Naive B cell (primary cell): Measurements from ENCODE around the gene WHAMM. TPM values are rescaled to one million over a fixed set of nuclear protein-coding genes. Genes with fewer than 3 reads are reported as not detected.
"Not testable (repeated sequence)": the region's sequence is repeated elsewhere in the genome, so short reads cannot be mapped to it uniquely, and the experiment has no call there.

ENCODE experiments used
- ATAC-seq, 2 donors: fragments of 150-1000 bp; cut with Tn5 transposase; 2 replicates each; pipeline ENCODE4 v1.10.0; 2021; ENCODE audit warnings: low read depth in 2 of 2, mild to moderate bottlenecking in 2 of 2, moderate library complexity in 2 of 2
- DNase-seq: peaks from one replicate; pipeline ENCODE4 v3.0.0; 2022
- H3K27ac Mint-ChIP-seq, 6 donors: one replicate each; pipeline ENCODE4 v1.8.0; 2020 to 2022; ENCODE audit warnings: mild to moderate bottlenecking in 6 of 6, mixed read lengths in 6 of 6, moderate library complexity in 5 of 6, inconsistent platforms in 2 of 6
- H3K27me3 Mint-ChIP-seq, 3 donors: one replicate each; pipeline ENCODE4 v1.8.0; 2021 to 2022; ENCODE audit warnings: mixed read lengths in 3 of 3, mild to moderate bottlenecking in 1 of 3
- H3K36me3 Mint-ChIP-seq, 2 donors: one replicate each; pipeline ENCODE4 v1.8.0; 2020 to 2022; ENCODE audit warnings: mixed read lengths in 2 of 2, inconsistent platforms in 1 of 2, mild to moderate bottlenecking in 1 of 2
- H3K4me1 Mint-ChIP-seq, 3 donors: one replicate each; pipeline ENCODE4 v1.8.0; 2020 to 2022; ENCODE audit warnings: mixed read lengths in 3 of 3, inconsistent platforms in 1 of 3, mild to moderate bottlenecking in 1 of 3, moderate library complexity in 1 of 3
- H3K4me3 Mint-ChIP-seq, 8 donors: one replicate each; pipeline ENCODE4 v1.8.0; 2020 to 2022; ENCODE audit warnings: mild to moderate bottlenecking in 8 of 8, mixed read lengths in 8 of 8, moderate library complexity in 8 of 8, inconsistent platforms in 2 of 8
- H3K9me3 Mint-ChIP-seq, 7 donors: one replicate each; pipeline ENCODE4 v1.8.0; 2020 to 2022; ENCODE audit warnings: mixed read lengths in 7 of 7, mild to moderate bottlenecking in 5 of 7, inconsistent platforms in 2 of 7, moderate library complexity in 1 of 7
- polyA plus RNA-seq, 6 donors: library from polyadenylated mRNA; unstranded; fragments of 300-500 nt; fragmentation: Illumina TruSeq; gene quantifications; one replicate each; pipeline ENCODE4 v1.2.3, GENCODE V29; 2021; ENCODE audit warnings: low read depth in 6 of 6

Gene WHAMM
- polyA plus RNA-seq, 6 donors from 2014 or later, result 2.2 to 7.3 (median 5.1) TPM

- Mint-ChIP-seq H3K36me3 (peaks cover 0 to 3% of the 10 kb centered on the region in 2 donors), H3K4me3 (peak overlapping the region in 7 of 8 donors; percentile 1 to 85 (median 36)), H3K27ac (peak overlapping the region in 5 of 6 donors; percentile 43 to 95 (median 74)), H3K27me3 (no peaks in the 10 kb centered on the region), H3K4me1 (peaks cover 44 to 56% (median 54%) of the 10 kb centered on the region in 3 donors), H3K9me3 (peaks cover 0 to 3% (median 0%) of the 10 kb centered on the region in 7 donors)
- ATAC-seq, result no peak
- DNase-seq, result no peak
Measured at GRCh38 chr15:82807920-82808633, 1.4 kb upstream of the WHAMM start.

GRCh38 chr15:82808634-82809041 is 790 bp upstream of the WHAMM start:
- H3K27me3 Mint-ChIP-seq, result no peaks in the 10 kb centered on the region
- peak overlapping the region; percentile 43 to 97 (median 84) for H3K27ac Mint-ChIP-seq
- H3K36me3 Mint-ChIP-seq, result peaks cover 0 to 3% of the 10 kb centered on the region in 2 donors
- no peak for DNase-seq
- H3K4me3 Mint-ChIP-seq, result peak overlapping the region; percentile 1 to 96 (median 85)
- peaks cover 40 to 57% (median 54%) of the 10 kb centered on the region in 3 donors for H3K4me1 Mint-ChIP-seq
- ATAC-seq, result no peak
- H3K9me3 Mint-ChIP-seq, result peaks cover 0 to 3% (median 0%) of the 10 kb centered on the region in 7 donors

GRCh38 chr15:82810061-82810889 is 847 bp downstream of the WHAMM start:
- Mint-ChIP-seq H3K4me1 (peaks cover 38 to 56% (median 54%) of the 10 kb centered on the region in 3 donors), H3K27ac (peak overlapping the region; percentile 95 to 100 (median 98)), H3K27me3 (no peaks in the 10 kb centered on the region), H3K4me3 (peak overlapping the region; percentile 85 to 97 (median 94)), H3K36me3 (peaks cover 0 to 3% of the 10 kb centered on the region in 2 donors), H3K9me3 (peaks cover 0 to 3% (median 0%) of the 10 kb centered on the region in 7 donors)
- ATAC-seq, result peak; percentile 16 to 19
- peak; percentile 29 for DNase-seq

- H3K27me3 Mint-ChIP-seq, result no peaks in the 10 kb centered on the region
Measured at GRCh38 chr15:82810890-82811426, 1.5 kb downstream of the WHAMM start.

GRCh38 chr15:82812994-82813393 is 3.6 kb downstream of the WHAMM start:
- Mint-ChIP-seq H3K27ac (peak overlapping the region in 3 of 6 donors; percentile 92 to 95 (median 92)), H3K27me3 (no peaks in the 10 kb centered on the region), H3K4me1 (peaks cover 31 to 45% (median 43%) of the 10 kb centered on the region in 3 donors), H3K9me3 (peaks cover 0 to 3% (median 0%) of the 10 kb centered on the region in 7 donors), H3K36me3 (peaks cover 9 to 11% of the 10 kb centered on the region in 2 donors), H3K4me3 (peak overlapping the region in 5 of 8 donors; percentile 25 to 85 (median 69))
- ATAC-seq, result no peak
- no peak for DNase-seq

More at GRCh38 chr15:82810890-82811426, 1.5 kb downstream of the WHAMM start:
- Mint-ChIP-seq H3K9me3 (peaks cover 0 to 3% (median 0%) of the 10 kb centered on the region in 7 donors), H3K4me3 (peak overlapping the region; percentile 85 to 97 (median 94)), H3K36me3 (peaks cover 0 to 3% of the 10 kb centered on the region in 2 donors), H3K27ac (peak overlapping the region; percentile 95 to 100 (median 98)), H3K4me1 (peaks cover 36 to 51% (median 51%) of the 10 kb centered on the region in 3 donors)
- ATAC-seq, result peak in 1 of 2 donors; percentile 6
- peak; percentile 52 for DNase-seq

GRCh38 chr15:82820128-82820527 is 10.7 kb downstream of the WHAMM start:
- H3K9me3 Mint-ChIP-seq, result peaks cover 0 to 3% (median 0%) of the 10 kb centered on the region in 7 donors
- ATAC-seq (no peak), DNase-seq (no peak)
- no peak overlapping the region for H3K27ac Mint-ChIP-seq
- peaks cover 5 to 10% (median 9%) of the 10 kb centered on the region in 3 donors for H3K4me1 Mint-ChIP-seq
- H3K36me3 Mint-ChIP-seq, result peaks cover 19% of the 10 kb centered on the region in 2 donors
- H3K4me3 Mint-ChIP-seq, result no peak overlapping the region
- no peaks in the 10 kb centered on the region for H3K27me3 Mint-ChIP-seq

GRCh38 chr15:82821396-82821795 is 12.0 kb downstream of the WHAMM start:
- not testable (repeated sequence) for H3K4me1 Mint-ChIP-seq, H3K9me3 Mint-ChIP-seq, DNase-seq, ATAC-seq, H3K4me3 Mint-ChIP-seq, H3K27me3 Mint-ChIP-seq
- Mint-ChIP-seq H3K36me3 (peaks cover 22 to 24% of the 10 kb centered on the region in 2 donors), H3K27ac (peak overlapping the region in 2 of 6 donors; percentile 36 to 50)

- H3K4me1 Mint-ChIP-seq, H3K4me3 Mint-ChIP-seq, ATAC-seq, H3K9me3 Mint-ChIP-seq, DNase-seq, H3K27ac Mint-ChIP-seq, H3K27me3 Mint-ChIP-seq: not testable (repeated sequence)
- H3K36me3 Mint-ChIP-seq, result peaks cover 22 to 24% of the 10 kb centered on the region in 2 donors
Measured at GRCh38 chr15:82821851-82822250, 12.4 kb downstream of the WHAMM start.

GRCh38 chr15:82823049-82823448 is 13.6 kb downstream of the WHAMM start:
- no peaks in the 10 kb centered on the region for H3K27me3 Mint-ChIP-seq
- peaks cover 0 to 5% (median 0%) of the 10 kb centered on the region in 3 donors for H3K4me1 Mint-ChIP-seq
- no peak for ATAC-seq
- H3K36me3 Mint-ChIP-seq, result peaks cover 18 to 25% of the 10 kb centered on the region in 2 donors
- no peak overlapping the region for H3K4me3 Mint-ChIP-seq
- H3K27ac Mint-ChIP-seq, result peak overlapping the region in 1 of 6 donors; percentile 28
- no peak for DNase-seq
- peaks cover 0 to 3% (median 0%) of the 10 kb centered on the region in 7 donors for H3K9me3 Mint-ChIP-seq

- Mint-ChIP-seq H3K4me3 (no peak overlapping the region), H3K36me3 (peaks cover 30 to 35% of the 10 kb centered on the region in 2 donors), H3K9me3 (no peaks in the 10 kb centered on the region), H3K4me1 (peaks cover 0 to 6% (median 5%) of the 10 kb centered on the region in 3 donors), H3K27ac (peak overlapping the region in 2 of 6 donors; percentile 36 to 92), H3K27me3 (no peaks in the 10 kb centered on the region)
- DNase-seq (no peak), ATAC-seq (no peak)
Measured at GRCh38 chr15:82828075-82828474, 18.6 kb downstream of the WHAMM start.

GRCh38 chr15:82829234-82829633 is 19.8 kb downstream of the WHAMM start:
- Mint-ChIP-seq H3K4me3 (peak overlapping the region in 1 of 8 donors; percentile 11), H3K9me3 (no peaks in the 10 kb centered on the region), H3K36me3 (peaks cover 34 to 41% of the 10 kb centered on the region in 2 donors), H3K4me1 (peaks cover 0 to 9% (median 5%) of the 10 kb centered on the region in 3 donors), H3K27me3 (no peaks in the 10 kb centered on the region), H3K27ac (peak overlapping the region in 4 of 6 donors; percentile 12 to 81 (median 48))
- DNase-seq (no peak), ATAC-seq (no peak)

GRCh38 chr15:82830427-82831173 is 21.2 kb downstream of the WHAMM start:
- Mint-ChIP-seq H3K4me3 (no peak overlapping the region), H3K36me3 (peaks cover 34 to 43% of the 10 kb centered on the region in 2 donors), H3K9me3 (no peaks in the 10 kb centered on the region), H3K4me1 (peaks cover 0 to 9% (median 5%) of the 10 kb centered on the region in 3 donors), H3K27me3 (no peaks in the 10 kb centered on the region), H3K27ac (peak overlapping the region in 2 of 6 donors; percentile 27 to 47)
- ATAC-seq, result no peak
- DNase-seq, result no peak
